H1 (cell line): ENCODE results near the gene MGAT4B. TPM values are rescaled to one million over a fixed set of nuclear protein-coding genes. Genes with fewer than 3 reads are reported as not detected.

Experiments used
- CTCF ChIA-PET: fragments of 300-600 bp; sonication (Branson Sonifier 250); formaldehyde crosslinking; loops from one replicate; lab custom pipeline; 2021; ENCODE audit not compliant: partially characterized antibody; lab: Charles Lee
- POLR2A ChIA-PET: fragments of 300-600 bp; sonication (Branson Sonifier 250); formaldehyde crosslinking; loops from one replicate; lab custom pipeline; 2021; ENCODE audit warnings: inconsistent platforms; ENCODE audit not compliant: partially characterized antibody; lab: Charles Lee
- DNase-seq, 2 experiments: peaks; one replicate each; pipeline versions ENCODE4 v3.0.0 to v3.0.0-alpha.2; 2010 to 2022; ENCODE audit warnings: low spot score in 2 of 2, low read depth in 1 of 2, mixed read lengths in 1 of 2
- FAIRE-seq: peaks from 2 replicates; lab custom pipeline; 2011; peaks lifted over from hg19 to GRCh38; lab: Jason Lieb, UNC
- H2AFZ ChIP-seq: 2 replicates; pipeline ENCODE4 v1.8.1; 2012; ENCODE audit warnings: low read length, inconsistent platforms
- H2AK5ac ChIP-seq: 2 replicates; pipeline ENCODE4 v1.6.1; 2013; ENCODE audit warnings: low read depth, low read length
- H2BK120ac ChIP-seq: replicated peaks from 2 replicates; pipeline ENCODE3; 2013; ENCODE audit warnings: low read depth, low read length, inconsistent platforms
- H2BK12ac ChIP-seq: 2 replicates; pipeline ENCODE4 v1.6.1; 2013; ENCODE audit warnings: low read depth, low read length
- H2BK15ac ChIP-seq: 2 replicates; pipeline ENCODE4 v1.6.1; 2013; ENCODE audit warnings: low read length
- H2BK20ac ChIP-seq: 2 replicates; pipeline ENCODE4 v1.6.1; 2013; ENCODE audit warnings: low read length
- H2BK5ac ChIP-seq: 2 replicates; pipeline ENCODE4 v1.6.1; 2013; ENCODE audit warnings: low read depth, low read length
- H3K14ac ChIP-seq: 2 replicates; pipeline ENCODE4 v1.6.1; 2013; ENCODE audit warnings: inconsistent platforms; ENCODE audit not compliant: insufficient read length
- H3K18ac ChIP-seq: 2 replicates; pipeline ENCODE4 v1.6.1; 2013; ENCODE audit warnings: low read length; ENCODE audit errors: extremely low read depth
- H3K23ac ChIP-seq: 2 replicates; pipeline ENCODE4 v1.6.1; 2013; ENCODE audit warnings: inconsistent platforms; ENCODE audit not compliant: insufficient read length
- H3K23me2 ChIP-seq: 2 replicates; pipeline ENCODE4 v1.6.1; 2013; ENCODE audit warnings: low read depth, low read length
- H3K27ac ChIP-seq: 2 replicates; pipeline ENCODE4 v1.6.1; 2011; ENCODE audit warnings: low read depth, low read length, inconsistent platforms
- H3K27me3 ChIP-seq, 4 experiments: replicated peaks in 1 of 4; 1 replicate in 1 of 4; 2 replicates in 3 of 4; pipeline versions ENCODE4 v1.6.1 to v1.8.1; 2011 to 2013; ENCODE audit warnings: low read length in 3 of 4, mild to moderate bottlenecking in 3 of 4, inconsistent platforms in 2 of 4, mixed read lengths in 2 of 4, moderate library complexity in 1 of 4; ENCODE audit not compliant: control insufficient read depth in 3 of 4, insufficient read depth in 3 of 4; ENCODE audit errors: extremely low read depth in 1 of 4
- H3K36me3 ChIP-seq, 4 experiments: 2 replicates each; pipeline versions ENCODE4 v1.6.1 to v1.8.1; 2011 to 2013; ENCODE audit warnings: mild to moderate bottlenecking in 4 of 4, low read length in 3 of 4, moderate library complexity in 2 of 4, control low read depth in 1 of 4, inconsistent platforms in 1 of 4; ENCODE audit not compliant: insufficient read depth in 4 of 4, control insufficient read depth in 2 of 4
- H3K4ac ChIP-seq: replicated peaks from 2 replicates; pipeline ENCODE3; 2013; ENCODE audit warnings: low read length, low read depth, mixed read lengths, inconsistent platforms; ENCODE audit not compliant: insufficient read length
- H3K4me1 ChIP-seq, 4 experiments: replicated peaks in 1 of 4; 1 replicate in 1 of 4; 2 replicates in 3 of 4; pipeline versions ENCODE4 v1.6.1 to v1.8.1; 2011 to 2013; ENCODE audit warnings: low read length in 3 of 4, inconsistent platforms in 2 of 4, mixed read lengths in 1 of 4; ENCODE audit not compliant: insufficient read depth in 4 of 4, control insufficient read depth in 3 of 4
- H3K4me2 ChIP-seq, 2 experiments: 2 replicates each; pipeline versions ENCODE4 v1.6.1 to v1.8.1; 2011 to 2013; ENCODE audit warnings: low read depth in 2 of 2, low read length in 2 of 2, control low read depth in 1 of 2, inconsistent platforms in 1 of 2, mild to moderate bottlenecking in 1 of 2; ENCODE audit not compliant: insufficient read depth in 1 of 2
- H3K4me3 ChIP-seq, 4 experiments: fragments of 200-600, 300-600 bp in 1 of 4; sonication (generic), shearing (Covaris generic), sonication (Bioruptor Twin) in 1 of 4; 2 replicates each; pipeline versions ENCODE4 v1.5.1 to v1.8.1; 2011 to 2016; ENCODE audit warnings: low read length in 4 of 4, low read depth in 3 of 4, control low read depth in 2 of 4, inconsistent platforms in 2 of 4, mild to moderate bottlenecking in 2 of 4, mixed read lengths in 1 of 4, moderate library complexity in 1 of 4; ENCODE audit not compliant: insufficient read depth in 2 of 4; ENCODE audit errors: extremely low read depth in 1 of 4
- H3K56ac ChIP-seq: replicated peaks from 2 replicates; pipeline ENCODE3; 2013; ENCODE audit warnings: low read depth, mild to moderate bottlenecking, mixed read lengths, low read length, inconsistent platforms; ENCODE audit not compliant: insufficient read length
- H3K79me1 ChIP-seq: 2 replicates; pipeline ENCODE4 v1.6.1; 2013; ENCODE audit warnings: low read depth, low read length, control low read depth
- H3K79me2 ChIP-seq, 2 experiments: 2 replicates each; pipeline versions ENCODE4 v1.6.1 to v1.8.1; 2012 to 2013; ENCODE audit warnings: low read length in 2 of 2, mild to moderate bottlenecking in 2 of 2, inconsistent platforms in 1 of 2; ENCODE audit not compliant: insufficient read depth in 2 of 2, control insufficient read depth in 1 of 2
- H3K9ac ChIP-seq, 4 experiments: replicated peaks in 1 of 4; 1 replicate in 1 of 4; 2 replicates in 3 of 4; pipeline versions ENCODE4 v1.6.1 to v1.8.1; 2011 to 2013; ENCODE audit warnings: low read depth in 3 of 4, low read length in 3 of 4, control low read depth in 2 of 4, mild to moderate bottlenecking in 2 of 4, moderate library complexity in 2 of 4, inconsistent platforms in 1 of 4; ENCODE audit errors: extremely low read depth in 1 of 4
- H3K9me3 ChIP-seq, 2 experiments: 2 replicates each; pipeline versions ENCODE4 v1.6.1 to v1.8.1; 2012 to 2013; ENCODE audit warnings: mild to moderate bottlenecking in 2 of 2, moderate library complexity in 2 of 2, control low read depth in 1 of 2, inconsistent platforms in 1 of 2, low read depth in 1 of 2, low read length in 1 of 2, mixed read lengths in 1 of 2; ENCODE audit not compliant: insufficient read depth in 2 of 2
- H4K20me1 ChIP-seq, 2 experiments: replicated peaks in 1 of 2; 2 replicates each; pipeline versions ENCODE3 to v1.8.1; 2011 to 2013; ENCODE audit warnings: inconsistent platforms in 2 of 2, low read length in 2 of 2, mild to moderate bottlenecking in 1 of 2; ENCODE audit not compliant: insufficient read depth in 2 of 2, control insufficient read depth in 1 of 2
- H4K5ac ChIP-seq: 2 replicates; pipeline ENCODE4 v1.6.1; 2013; ENCODE audit warnings: low read length, low read depth, mixed read lengths, inconsistent platforms; ENCODE audit not compliant: insufficient read length
- H4K8ac ChIP-seq: 2 replicates; pipeline ENCODE4 v1.8.0; 2013; ENCODE audit warnings: mild to moderate bottlenecking, moderate library complexity, low read length, inconsistent platforms; ENCODE audit not compliant: insufficient read depth; ENCODE audit errors: extremely low read depth
- H4K91ac ChIP-seq: replicated peaks from 2 replicates; pipeline ENCODE3; 2013; ENCODE audit warnings: low read length, mixed read lengths, inconsistent platforms; ENCODE audit not compliant: insufficient read length
- RBBP5 ChIP-seq: IDR thresholded peaks from 2 replicates; pipeline ENCODE4 v1.7.1; 2012; ENCODE audit warnings: low read depth, mild to moderate bottlenecking, inconsistent platforms, low read length, moderate library complexity, borderline replicate concordance
- WGBS, 2 experiments: shearing (Covaris generic) in 1 of 2; methylation state at CpG; one replicate each; pipeline versions ENCODE4 v1.1.6 to v1.1.7; 2013 to 2015; ENCODE audit warnings: low lambda C conversion rate in 2 of 2, mixed read lengths in 2 of 2, inconsistent platforms in 1 of 2, low coverage in 1 of 2, missing lambda C conversion rate in 1 of 2; ENCODE audit not compliant: insufficient replicate concordance in 2 of 2, insufficient coverage in 1 of 2, insufficient read length in 1 of 2; ENCODE audit errors: extremely low coverage in 1 of 2, missing lambda C conversion rate in 1 of 2; 5-methylcytosine and 5-hydroxymethylcytosine counted together
- long read RNA-seq, 2 experiments: library from RNA in 1 of 2; library from capped mRNA in 1 of 2; stranded (forward); transcript quantifications; one replicate each; pipeline ENCODE4 v2.0.0, GENCODE V29; 2021; ENCODE audit warnings: inconsistent platforms in 1 of 2
- polyA minus RNA-seq, 3 experiments: library from RNA; depleted of rRNA, polyadenylated mRNA; stranded (reverse); fragments of >200 nt; gene quantifications; 1 replicate in 2 of 3; 2 replicates in 1 of 3; pipeline ENCODE4 v1.2.3, GENCODE V29; 2011
- polyA plus RNA-seq, 7 experiments: library from polyadenylated mRNA; depleted of rRNA in 3 of 7; stranded (reverse) in 5 of 7; unstranded in 2 of 7; fragments of >200 nt in 5 of 7; fragments of 200-250 nt in 2 of 7; gene quantifications; 1 replicate in 5 of 7; 2 replicates in 1 of 7; 4 replicates in 1 of 7; pipeline versions ENCODE4 v1.2.1 to v1.2.3, GENCODE V29; 2011 to 2013; ENCODE audit warnings: missing spikeins in 2 of 7, mixed read lengths in 2 of 7
- total RNA-seq: library from RNA; stranded (reverse); fragmentation: NEBNext Ultra II Directional; extraction: Animal tissue kit (Norgen Biotek cat#: 25700); gene quantifications from 2 replicates; pipeline ENCODE4 v1.2.1, GENCODE V29; 2021

The MGAT4B gene
- total RNA-seq (112 and 116 TPM in 2 replicates), polyA plus RNA-seq (2011; rRNA removed) (128 and 182 TPM in 2 replicates), polyA minus RNA-seq (2011; rRNA and poly(A)+ RNA removed) (93.9 and 120 TPM in 2 replicates)
- 107 TPM for polyA plus RNA-seq (2011; cell fraction: cytosol; rRNA removed)
- 485 TPM for polyA plus RNA-seq (2011; cell fraction: nucleus; rRNA removed)
- 120 to 133 TPM (median 129 TPM) in 4 replicates for polyA plus RNA-seq (2012, experiment 1 of 2)
- polyA plus RNA-seq (2012, experiment 2 of 2): 128 TPM
- 81.5 TPM for polyA plus RNA-seq (2013, experiment 1 of 2)
- 77.1 TPM for polyA plus RNA-seq (2013, experiment 2 of 2)
- 99.0 TPM for polyA minus RNA-seq (2011; cell fraction: cytosol; rRNA and poly(A)+ RNA removed)
- polyA minus RNA-seq (2011; cell fraction: nucleus; rRNA and poly(A)+ RNA removed): 145 TPM
- long read RNA-seq, experiment 1, partial matches to known transcripts: 35 of 84 reads
- long read RNA-seq, experiment 1, other reads (novel, unspliced or antisense): 49 of 84 reads
- long read RNA-seq, experiment 2: 0 reads

GRCh38 chr5:179806250-179807048 is at the start of gene MGAT4B:
TSS of gene MGAT4B (minus strand) at chr5:179806866. CDS start at chr5:179806583, 283 bp downstream.
- no peak within 1 kb of the TSS for H2AK5ac ChIP-seq
- peak within 1 kb of the TSS; percentile 85; the same call in 1 of the 2 replicates for H2BK5ac ChIP-seq
- peak within 1 kb of the TSS; percentile 75 to 82 for H3K4me2 ChIP-seq
- H3K4ac ChIP-seq: no peak within 1 kb of the TSS
- ChIA-PET CTCF (interaction anchor here (0.9 to 1.4 kb wide), 3 partner anchors 9 to 31 kb away, joined by 3 to 6 read pairs (median 4); partner anchors contain the start of gene SQSTM1), POLR2A (interaction anchor here (0.6 to 16.9 kb wide), 6 partner anchors 10 to 183 kb away, joined by 3 to 207 read pairs (median 4); partner anchors contain the start of genes HNRNPH1, LTC4S and SQSTM1)
- peak within 1 kb of the TSS in 3 of 4 experiments; percentile 58 to 77 (median 75); a peak in 5 of 7 replicates for H3K9ac ChIP-seq
- H2BK12ac ChIP-seq: no peak within 1 kb of the TSS; the same call in 1 of the 2 replicates
- peaks cover 10% of the 10 kb centered on the region; the same call in 1 of the 2 replicates for H3K23me2 ChIP-seq
- peak within 1 kb of the TSS; percentile 71 for H3K18ac ChIP-seq
- no peak within 1 kb of the TSS for H3K23ac ChIP-seq
- H3K56ac ChIP-seq: peak within 1 kb of the TSS; percentile 30
- H3K4me1 ChIP-seq: peaks cover 0 to 31% (median 29%) of the 10 kb centered on the region in 4 experiments; a peak in 6 of 7 replicates
- no peak within 1 kb of the TSS for H2BK20ac ChIP-seq
- no peaks in the 10 kb centered on the region for H3K27me3 ChIP-seq
- H3K4me3 ChIP-seq: peak within 1 kb of the TSS; percentile 58 to 78 (median 66)
- peak within 1 kb of the TSS; percentile 85 for H4K8ac ChIP-seq
- no peak within 1 kb of the TSS for H2AFZ ChIP-seq
- no peak within 1 kb of the TSS for H2BK120ac ChIP-seq
- peaks cover 0 to under 1% (median 0%) of the 10 kb centered on the region in 4 experiments; a peak in 1 of 8 replicates for H3K36me3 ChIP-seq
- peak within 1 kb of the TSS; percentile 84 for H4K5ac ChIP-seq
- H3K27ac ChIP-seq: peak within 1 kb of the TSS; percentile 75; the same call in 1 of the 2 replicates
- DNase-seq: peak in 1 of 2 experiments; percentile 78
- peak within 1 kb of the TSS; percentile 97 for H4K91ac ChIP-seq
- no peaks in the 10 kb centered on the region for H3K9me3 ChIP-seq
- no peak within 1 kb of the TSS for H3K14ac ChIP-seq
- peaks cover 4 to 18% of the 10 kb centered on the region in 2 experiments for H4K20me1 ChIP-seq
- no peak within 1 kb of the TSS for H2BK15ac ChIP-seq
- peaks cover 0 to 22% of the 10 kb centered on the region in 2 experiments; a peak in 2 of 4 replicates for H3K79me2 ChIP-seq
- no peak for FAIRE-seq
- 0% methylated on average over 3 of the region's 108 CpGs; no CpG with 5 or more reads in 1 of the 2 experiments for WGBS, 2 experiments
- peaks cover 11% of the 10 kb centered on the region for H3K79me1 ChIP-seq
- TF ChIP-seq RBBP5: no peak
